ENCODE results near the gene C2CD4B. TPM values are rescaled to one million over a fixed set of nuclear protein-coding genes. Genes with fewer than 3 reads are reported as not detected.

Gene C2CD4B
- total and polyA plus RNA-seq, 2 of the 13 experiments (the other 11 are each of a cell fraction or from before 2014, with no cell fraction given) = not detected

GRCh38 chr15:62209322-62209721 lies 44.2 kb upstream of the C2CD4B start (continued):
- no peak for TF ChIP-seq USF2 (IDR thresholded peaks at IDR 0.05; ENCODE audit: low read depth, low read length)
- TF ChIP-seq USF2 (CRISPR knock-in tag; IDR thresholded peaks at IDR 0.05; ENCODE audit: borderline replicate concordance) = no peak
- TF ChIP-seq NFATC3 (CRISPR knock-in tag; IDR thresholded peaks at IDR 0.05) = no peak
- TF ChIP-seq ZNF234 (CRISPR knock-in tag; conservative IDR thresholded peaks at IDR 0.05) = no peak

- in situ Hi-C loops (cut with HindIII; ENCODE audit: extremely low pct_ligation_motif_present, low pct_unique_long_range_greater_than_20kb) = no loop called here
- no peak overlapping the region for H2AFZ ChIP-seq (ENCODE audit: low read length)
- no peak overlapping the region for H3K4me3 ChIP-seq (replicated peaks in 1 of 3; ENCODE audit: insufficient read depth in 1 of 3, low read depth in 2 of 3, low read length in 3 of 3)
- ATAC-seq (no peak), FAIRE-seq (no peak), DNase-seq (ENCODE audit: low spot score) (no peak)
- H3K27ac ChIP-seq (ENCODE audit: extremely low read length, insufficient read depth, low read length) = no peak overlapping the region
- CTCF ChIA-PET (ENCODE audit: low intra/inter-chr PET ratio, low total read pairs) = no interaction called here
- no peaks in the 10 kb centered on the region for H3K27me3 ChIP-seq (ENCODE audit: control insufficient read depth in 1 of 2, insufficient read depth in 2 of 2, low read length in 2 of 2)
- peaks cover 37% of the 10 kb centered on the region for H3K4me1 ChIP-seq (ENCODE audit: insufficient read depth, low read length)
- H3K9ac ChIP-seq (ENCODE audit: insufficient read depth, low read depth, low read length) = no peak overlapping the region
- POLR2A ChIA-PET = no interaction called here
- peaks cover 6% of the 10 kb centered on the region for H3K9me3 ChIP-seq (ENCODE audit: low read length)
- no peaks in the 10 kb centered on the region for H3K36me3 ChIP-seq (replicated peaks in 1 of 2; ENCODE audit: control insufficient read depth in 1 of 2, insufficient read depth in 2 of 2, low read length in 2 of 2)
- WGBS (ENCODE audit: low lambda C conversion rate) = 3% methylated on average over 3 of the region's 3 CpGs
- intact Hi-C loops (cut with micrococcal nuclease; ENCODE audit: unreplicated experiment) = no loop called here
- no peaks in the 10 kb centered on the region for H4K20me1 ChIP-seq (ENCODE audit: insufficient read depth, low read length)
- H3K79me2 ChIP-seq (ENCODE audit: insufficient read depth, low read length) = no peaks in the 10 kb centered on the region
- no peak overlapping the region for H3K4me2 ChIP-seq (ENCODE audit: low read depth, low read length)
- no TSS peak for BruUV-seq (replicated peaks)
- TF ChIP-seq ZNF12 (CRISPR knock-in tag; IDR thresholded peaks at IDR 0.05) (no peak), ZNF563 (CRISPR knock-in tag; IDR thresholded peaks at IDR 0.05) (no peak), ATM (IDR thresholded peaks at IDR 0.05; ENCODE audit: borderline replicate concordance) (no peak), ZBTB34 (CRISPR knock-in tag; IDR thresholded peaks at IDR 0.05) (no peak), PCBP2 (optimal IDR thresholded peaks at IDR 0.05; ENCODE audit: low read depth, low read length, poor library complexity, severe bottlenecking) (no peak), PCBP1 (IDR thresholded peaks at IDR 0.05; ENCODE audit: borderline replicate concordance, low read depth, low read length) (no peak), ZSCAN5A (CRISPR knock-in tag; IDR thresholded peaks at IDR 0.05; ENCODE audit: borderline replicate concordance) (no peak), TFAP4 (IDR thresholded peaks at IDR 0.05; ENCODE audit: borderline replicate concordance, low read depth) (no peak), NFKB2 (CRISPR knock-in tag; IDR thresholded peaks at IDR 0.05; ENCODE audit: borderline replicate concordance) (no peak), ZNF704 (CRISPR knock-in tag; IDR thresholded peaks at IDR 0.05; ENCODE audit: borderline replicate concordance) (no peak), FOXA1 (IDR thresholded peaks at IDR 0.05) (no peak), FOXA1 (CRISPR knock-in tag; IDR thresholded peaks at IDR 0.05) (no peak)
Observed at GRCh38 chr15:62208884-62209283, 43.8 kb upstream of the C2CD4B start.
